ENCODE results near the gene TSPAN4. TPM values are rescaled to one million over a fixed set of nuclear protein-coding genes. Genes with fewer than 3 reads are reported as not detected.

TSPAN4 gene
- total and polyA plus RNA-seq, 9 of the 15 experiments (the other 6 are each of a cell fraction or from before 2014, with no cell fraction given): 0.07 to 31.0 (median 15.7) TPM

DNA sequence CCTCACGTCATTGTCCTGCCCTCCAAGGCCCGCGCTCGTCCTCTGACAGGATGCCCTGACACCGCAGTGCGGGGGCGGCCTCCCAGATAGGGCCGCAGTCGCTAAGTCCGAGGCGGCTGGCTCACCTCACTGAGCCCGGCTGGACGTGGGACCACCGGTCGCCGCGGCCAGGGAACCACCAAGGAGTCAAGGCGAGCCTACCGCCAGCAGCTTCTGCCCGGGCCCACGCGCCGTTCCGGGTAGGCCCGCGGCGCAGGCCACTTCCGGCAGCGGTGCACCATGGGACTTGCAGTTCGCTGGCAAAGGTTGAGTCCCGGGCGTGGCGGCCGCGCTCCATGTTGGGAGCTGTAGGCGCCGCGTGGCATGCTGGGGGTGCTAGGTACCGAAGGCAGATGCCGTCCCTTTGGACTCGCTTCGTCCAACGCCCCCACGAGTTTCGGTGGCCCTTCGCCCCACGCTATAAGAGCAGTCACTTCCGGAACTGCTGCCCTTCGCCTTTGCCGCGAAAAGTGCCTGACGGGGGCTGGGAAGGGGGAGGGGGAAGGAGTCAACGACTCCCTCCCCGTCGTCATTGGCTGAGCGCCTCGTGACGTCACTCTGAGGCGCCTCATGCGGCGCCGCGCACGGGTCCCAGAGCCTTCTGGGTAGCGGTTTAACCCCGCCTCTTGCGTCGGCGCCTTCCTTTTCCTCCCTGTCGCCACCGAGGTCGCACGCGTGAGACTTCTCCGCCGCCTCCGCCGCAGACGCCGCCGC lies 33.2 kb upstream of the TSPAN4 start, which contains the start of gene RPLP2 (continued):
- TF ChIP-seq FOXJ2 (tag; IDR thresholded peaks at IDR 0.05) (peak; percentile 84), DACH1 (IDR thresholded peaks at IDR 0.05; ENCODE audit: partially characterized antibody) (no peak), ZFP36 (IDR thresholded peaks at IDR 0.05; ENCODE audit: low read depth, low read length, partially characterized antibody) (no peak), KHSRP (IDR thresholded peaks at IDR 0.05) (peak; percentile 98), MYBL2 (IDR thresholded peaks at IDR 0.05; ENCODE audit: low read depth) (no peak), MYBL2 (CRISPR knock-in tag; IDR thresholded peaks at IDR 0.05; ENCODE audit: borderline replicate concordance) (no peak), SLC30A9 (CRISPR knock-in tag; IDR thresholded peaks at IDR 0.05) (no peak), ZNF507 (tag; conservative IDR thresholded peaks at IDR 0.05) (no peak), ATF7 (IDR thresholded peaks at IDR 0.05) (peak; percentile 96), NFXL1 (CRISPR knock-in tag; IDR thresholded peaks at IDR 0.05) (no peak), SP1 (CRISPR knock-in tag; IDR thresholded peaks at IDR 0.05) (peak; percentile 94), DPF2 (IDR thresholded peaks at IDR 0.05) (no peak), ARID2 (IDR thresholded peaks at IDR 0.05) (no peak), SMAD4 (CRISPR knock-in tag; conservative IDR thresholded peaks at IDR 0.05) (peak; percentile 19)
- TF ChIP-seq, protein P1, sequence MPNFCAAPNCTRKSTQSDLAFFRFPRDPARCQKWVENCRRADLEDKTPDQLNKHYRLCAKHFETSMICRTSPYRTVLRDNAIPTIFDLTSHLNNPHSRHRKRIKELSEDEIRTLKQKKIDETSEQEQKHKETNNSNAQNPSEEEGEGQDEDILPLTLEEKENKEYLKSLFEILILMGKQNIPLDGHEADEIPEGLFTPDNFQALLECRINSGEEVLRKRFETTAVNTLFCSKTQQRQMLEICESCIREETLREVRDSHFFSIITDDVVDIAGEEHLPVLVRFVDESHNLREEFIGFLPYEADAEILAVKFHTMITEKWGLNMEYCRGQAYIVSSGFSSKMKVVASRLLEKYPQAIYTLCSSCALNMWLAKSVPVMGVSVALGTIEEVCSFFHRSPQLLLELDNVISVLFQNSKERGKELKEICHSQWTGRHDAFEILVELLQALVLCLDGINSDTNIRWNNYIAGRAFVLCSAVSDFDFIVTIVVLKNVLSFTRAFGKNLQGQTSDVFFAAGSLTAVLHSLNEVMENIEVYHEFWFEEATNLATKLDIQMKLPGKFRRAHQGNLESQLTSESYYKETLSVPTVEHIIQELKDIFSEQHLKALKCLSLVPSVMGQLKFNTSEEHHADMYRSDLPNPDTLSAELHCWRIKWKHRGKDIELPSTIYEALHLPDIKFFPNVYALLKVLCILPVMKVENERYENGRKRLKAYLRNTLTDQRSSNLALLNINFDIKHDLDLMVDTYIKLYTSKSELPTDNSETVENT (CRISPR knock-in tag; IDR thresholded peaks at IDR 0.05): no peak
- TF ChIP-seq, protein P2, sequence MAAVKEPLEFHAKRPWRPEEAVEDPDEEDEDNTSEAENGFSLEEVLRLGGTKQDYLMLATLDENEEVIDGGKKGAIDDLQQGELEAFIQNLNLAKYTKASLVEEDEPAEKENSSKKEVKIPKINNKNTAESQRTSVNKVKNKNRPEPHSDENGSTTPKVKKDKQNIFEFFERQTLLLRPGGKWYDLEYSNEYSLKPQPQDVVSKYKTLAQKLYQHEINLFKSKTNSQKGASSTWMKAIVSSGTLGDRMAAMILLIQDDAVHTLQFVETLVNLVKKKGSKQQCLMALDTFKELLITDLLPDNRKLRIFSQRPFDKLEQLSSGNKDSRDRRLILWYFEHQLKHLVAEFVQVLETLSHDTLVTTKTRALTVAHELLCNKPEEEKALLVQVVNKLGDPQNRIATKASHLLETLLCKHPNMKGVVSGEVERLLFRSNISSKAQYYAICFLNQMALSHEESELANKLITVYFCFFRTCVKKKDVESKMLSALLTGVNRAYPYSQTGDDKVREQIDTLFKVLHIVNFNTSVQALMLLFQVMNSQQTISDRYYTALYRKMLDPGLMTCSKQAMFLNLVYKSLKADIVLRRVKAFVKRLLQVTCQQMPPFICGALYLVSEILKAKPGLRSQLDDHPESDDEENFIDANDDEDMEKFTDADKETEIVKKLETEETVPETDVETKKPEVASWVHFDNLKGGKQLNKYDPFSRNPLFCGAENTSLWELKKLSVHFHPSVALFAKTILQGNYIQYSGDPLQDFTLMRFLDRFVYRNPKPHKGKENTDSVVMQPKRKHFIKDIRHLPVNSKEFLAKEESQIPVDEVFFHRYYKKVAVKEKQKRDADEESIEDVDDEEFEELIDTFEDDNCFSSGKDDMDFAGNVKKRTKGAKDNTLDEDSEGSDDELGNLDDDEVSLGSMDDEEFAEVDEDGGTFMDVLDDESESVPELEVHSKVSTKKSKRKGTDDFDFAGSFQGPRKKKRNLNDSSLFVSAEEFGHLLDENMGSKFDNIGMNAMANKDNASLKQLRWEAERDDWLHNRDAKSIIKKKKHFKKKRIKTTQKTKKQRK (IDR thresholded peaks at IDR 0.05; ENCODE audit: borderline replicate concordance, low read depth, low read length): no peak
- TF ChIP-seq, protein P3, sequence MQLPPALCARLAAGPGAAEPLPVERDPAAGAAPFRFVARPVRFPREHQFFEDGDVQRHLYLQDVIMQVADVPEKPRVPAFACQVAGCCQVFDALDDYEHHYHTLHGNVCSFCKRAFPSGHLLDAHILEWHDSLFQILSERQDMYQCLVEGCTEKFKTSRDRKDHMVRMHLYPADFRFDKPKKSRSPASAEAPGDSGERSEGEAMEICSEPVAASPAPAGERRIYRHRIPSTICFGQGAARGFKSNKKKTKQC (CRISPR knock-in tag; IDR thresholded peaks at IDR 0.05): peak; percentile 69
- TF ChIP-seq, protein P4, sequence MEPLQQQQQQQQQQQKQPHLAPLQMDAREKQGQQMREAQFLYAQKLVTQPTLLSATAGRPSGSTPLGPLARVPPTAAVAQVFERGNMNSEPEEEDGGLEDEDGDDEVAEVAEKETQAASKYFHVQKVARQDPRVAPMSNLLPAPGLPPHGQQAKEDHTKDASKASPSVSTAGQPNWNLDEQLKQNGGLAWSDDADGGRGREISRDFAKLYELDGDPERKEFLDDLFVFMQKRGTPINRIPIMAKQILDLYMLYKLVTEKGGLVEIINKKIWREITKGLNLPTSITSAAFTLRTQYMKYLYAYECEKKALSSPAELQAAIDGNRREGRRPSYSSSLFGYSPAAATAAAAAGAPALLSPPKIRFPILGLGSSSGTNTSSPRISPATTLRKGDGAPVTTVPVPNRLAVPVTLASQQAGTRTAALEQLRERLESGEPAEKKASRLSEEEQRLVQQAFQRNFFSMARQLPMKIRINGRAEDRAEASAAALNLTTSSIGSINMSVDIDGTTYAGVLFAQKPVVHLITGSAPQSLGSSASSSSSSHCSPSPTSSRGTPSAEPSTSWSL (CRISPR knock-in tag; IDR thresholded peaks at IDR 0.05; ENCODE audit: borderline replicate concordance): peak; percentile 83; the same call in 1 of the 2 replicates
- TF ChIP-seq, protein P5, sequence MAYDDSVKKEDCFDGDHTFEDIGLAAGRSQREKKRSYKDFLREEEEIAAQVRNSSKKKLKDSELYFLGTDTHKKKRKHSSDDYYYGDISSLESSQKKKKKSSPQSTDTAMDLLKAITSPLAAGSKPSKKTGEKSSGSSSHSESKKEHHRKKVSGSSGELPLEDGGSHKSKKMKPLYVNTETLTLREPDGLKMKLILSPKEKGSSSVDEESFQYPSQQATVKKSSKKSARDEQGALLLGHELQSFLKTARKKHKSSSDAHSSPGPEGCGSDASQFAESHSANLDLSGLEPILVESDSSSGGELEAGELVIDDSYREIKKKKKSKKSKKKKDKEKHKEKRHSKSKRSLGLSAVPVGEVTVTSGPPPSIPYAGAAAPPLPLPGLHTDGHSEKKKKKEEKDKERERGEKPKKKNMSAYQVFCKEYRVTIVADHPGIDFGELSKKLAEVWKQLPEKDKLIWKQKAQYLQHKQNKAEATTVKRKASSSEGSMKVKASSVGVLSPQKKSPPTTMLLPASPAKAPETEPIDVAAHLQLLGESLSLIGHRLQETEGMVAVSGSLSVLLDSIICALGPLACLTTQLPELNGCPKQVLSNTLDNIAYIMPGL (CRISPR knock-in tag; IDR thresholded peaks at IDR 0.05): 0 out of 2 replicates have a peak, but pooled peaks have one; percentile 30

Measured in K562 (cell line).